Measurements from ENCODE around the gene BCKDHA.

DNA sequence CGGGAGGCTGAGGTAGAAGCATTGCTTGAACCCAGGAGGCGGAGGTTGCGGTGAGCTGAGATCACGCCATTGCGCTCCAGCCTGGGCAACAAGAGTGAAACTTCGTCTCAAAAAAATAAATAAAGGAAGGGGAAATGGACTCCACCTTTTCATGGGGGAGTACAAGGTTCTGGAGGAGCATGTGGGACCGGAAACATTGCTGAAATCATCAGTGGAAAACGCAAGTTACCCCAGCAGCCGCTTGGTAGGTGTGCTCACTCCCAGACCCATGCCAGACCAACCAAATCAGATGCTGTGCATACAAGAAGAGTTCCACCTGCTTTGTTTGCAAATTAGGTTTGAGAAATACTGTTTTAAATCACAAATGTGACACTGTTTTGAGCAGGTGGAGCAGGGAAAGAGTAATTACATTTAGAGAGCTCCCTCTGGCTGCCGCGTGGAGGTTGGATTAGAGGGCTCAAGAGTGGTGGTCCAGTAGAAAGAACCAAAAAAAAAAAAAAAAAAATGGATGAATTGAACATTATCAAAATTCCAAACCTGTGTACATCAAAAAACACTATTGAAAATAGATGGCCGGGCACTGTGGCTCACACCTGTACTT, 50.2 kb downstream of the BCKDHA start:
- TF ChIP-seq, protein P1, sequence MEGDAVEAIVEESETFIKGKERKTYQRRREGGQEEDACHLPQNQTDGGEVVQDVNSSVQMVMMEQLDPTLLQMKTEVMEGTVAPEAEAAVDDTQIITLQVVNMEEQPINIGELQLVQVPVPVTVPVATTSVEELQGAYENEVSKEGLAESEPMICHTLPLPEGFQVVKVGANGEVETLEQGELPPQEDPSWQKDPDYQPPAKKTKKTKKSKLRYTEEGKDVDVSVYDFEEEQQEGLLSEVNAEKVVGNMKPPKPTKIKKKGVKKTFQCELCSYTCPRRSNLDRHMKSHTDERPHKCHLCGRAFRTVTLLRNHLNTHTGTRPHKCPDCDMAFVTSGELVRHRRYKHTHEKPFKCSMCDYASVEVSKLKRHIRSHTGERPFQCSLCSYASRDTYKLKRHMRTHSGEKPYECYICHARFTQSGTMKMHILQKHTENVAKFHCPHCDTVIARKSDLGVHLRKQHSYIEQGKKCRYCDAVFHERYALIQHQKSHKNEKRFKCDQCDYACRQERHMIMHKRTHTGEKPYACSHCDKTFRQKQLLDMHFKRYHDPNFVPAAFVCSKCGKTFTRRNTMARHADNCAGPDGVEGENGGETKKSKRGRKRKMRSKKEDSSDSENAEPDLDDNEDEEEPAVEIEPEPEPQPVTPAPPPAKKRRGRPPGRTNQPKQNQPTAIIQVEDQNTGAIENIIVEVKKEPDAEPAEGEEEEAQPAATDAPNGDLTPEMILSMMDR (optimal IDR thresholded peaks at IDR 0.05 in 1 of 3, IDR thresholded peaks at IDR 0.05 in 1 of 3, conservative IDR thresholded peaks at IDR 0.05 in 1 of 3; ENCODE audit: extremely low read depth in 1 of 3, insufficient read depth in 2 of 3, low read length in 3 of 3), result no peak
- no peak for TF ChIP-seq EZH2 (IDR thresholded peaks at IDR 0.05; ENCODE audit: low read length)

All from keratinocyte (primary cell).